HUDEP-2 (cell line): ENCODE data around the gene CNTNAP2.
A peak's percentile ranks its signal among the peaks of the same experiment; 100 is the strongest.

Experiments
- DNase-seq, 76 experiments: peaks; one replicate each; lab custom pipeline; 2025; ENCODE audit not compliant: unreplicated experiment in 76 of 76; lab: John Stamatoyannopoulos, UW

The CNTNAP2 gene

DNA sequence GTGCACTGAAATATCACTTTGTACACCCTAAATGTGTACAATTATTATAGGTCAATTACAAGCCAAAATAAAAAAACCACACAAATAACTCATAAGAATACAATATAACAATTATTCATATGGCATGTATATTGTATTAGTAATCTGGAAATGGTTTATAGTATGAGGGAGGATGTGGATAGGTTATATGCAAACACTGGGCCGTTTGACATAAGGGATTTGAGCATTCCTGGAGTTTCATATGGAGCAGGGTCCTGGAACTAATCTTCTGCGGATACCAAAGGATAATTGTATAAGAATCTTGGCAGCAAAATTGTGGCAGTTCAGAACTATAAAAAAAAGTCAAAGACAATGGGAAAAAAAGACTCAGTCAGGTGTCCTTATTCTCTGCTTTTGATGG is 619.4 kb downstream of the CNTNAP2 start:
- no peak for DNase-seq

DNA sequence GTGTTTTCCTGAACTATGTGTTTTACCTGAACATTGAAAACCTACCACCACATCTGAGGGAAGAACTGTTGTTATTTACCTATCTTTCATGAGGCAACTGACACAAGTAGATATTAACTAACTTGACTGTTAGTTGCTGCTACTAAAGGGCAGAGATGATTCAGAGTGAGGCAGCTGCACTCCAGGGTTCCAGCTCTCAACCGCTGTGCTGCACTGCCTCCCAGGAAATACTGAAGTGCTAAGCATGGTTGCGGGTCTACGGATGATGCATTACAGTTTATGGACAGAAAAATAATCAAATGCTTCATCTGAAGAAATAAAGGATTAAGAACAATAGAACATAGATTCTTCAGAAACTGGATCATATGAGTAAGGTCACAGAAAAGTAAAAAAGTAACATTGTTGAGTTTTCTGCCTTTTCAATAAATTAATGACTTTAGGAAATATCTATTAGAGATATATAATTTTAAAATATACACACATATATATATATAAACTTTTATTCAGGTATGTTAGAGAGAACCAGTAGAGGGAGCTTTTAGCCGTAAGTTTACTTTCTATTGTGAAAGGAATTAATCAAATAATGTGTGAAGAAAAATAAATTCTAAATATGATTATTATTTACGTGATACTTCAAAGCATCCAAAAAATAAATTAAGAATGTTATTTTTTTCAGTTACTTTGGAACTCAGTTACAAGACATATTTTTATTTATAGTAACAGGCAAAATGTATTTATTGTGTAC is 620.0 kb downstream of the CNTNAP2 start:
- no peak for DNase-seq

DNA sequence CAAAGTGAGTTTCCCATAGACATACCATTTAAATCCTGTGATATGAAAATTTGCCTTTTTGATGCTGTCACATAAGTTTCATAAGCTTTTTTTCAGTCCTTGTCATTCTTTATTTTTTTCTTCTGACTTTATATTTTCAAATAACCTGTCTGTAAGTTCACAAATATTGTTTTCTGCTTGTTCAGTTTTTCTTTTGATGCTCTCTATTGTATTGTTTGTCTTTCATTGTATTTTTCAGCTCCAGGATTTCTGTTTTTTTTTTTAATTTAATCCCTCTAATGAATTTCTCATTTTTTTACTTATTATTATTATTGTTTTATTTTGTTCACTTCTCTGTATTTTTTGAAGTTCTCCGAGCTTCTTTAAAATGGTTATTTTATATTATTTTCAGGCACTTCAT is 623.4 kb downstream of the CNTNAP2 start:
- DNase-seq = no peak

DNA sequence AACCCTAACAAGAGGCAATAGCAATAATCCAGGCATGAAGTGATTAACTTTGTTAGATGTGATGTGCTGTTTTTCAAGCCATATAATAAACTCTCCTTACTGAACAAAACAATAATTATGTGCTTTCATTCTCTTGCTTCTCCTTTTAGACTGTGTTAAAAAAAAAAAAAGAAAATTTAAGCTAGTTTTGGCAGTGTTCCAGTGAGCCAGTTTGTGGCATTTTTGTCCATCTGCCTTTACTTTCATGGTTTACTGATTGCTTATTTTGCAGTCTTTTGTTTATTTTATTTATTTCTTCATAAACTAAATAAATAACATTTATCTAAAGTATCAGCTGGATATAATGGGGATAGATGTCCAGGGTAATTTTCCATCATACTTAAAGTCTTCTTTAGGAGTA is 625.3 kb downstream of the CNTNAP2 start:
- no peak for DNase-seq

DNA sequence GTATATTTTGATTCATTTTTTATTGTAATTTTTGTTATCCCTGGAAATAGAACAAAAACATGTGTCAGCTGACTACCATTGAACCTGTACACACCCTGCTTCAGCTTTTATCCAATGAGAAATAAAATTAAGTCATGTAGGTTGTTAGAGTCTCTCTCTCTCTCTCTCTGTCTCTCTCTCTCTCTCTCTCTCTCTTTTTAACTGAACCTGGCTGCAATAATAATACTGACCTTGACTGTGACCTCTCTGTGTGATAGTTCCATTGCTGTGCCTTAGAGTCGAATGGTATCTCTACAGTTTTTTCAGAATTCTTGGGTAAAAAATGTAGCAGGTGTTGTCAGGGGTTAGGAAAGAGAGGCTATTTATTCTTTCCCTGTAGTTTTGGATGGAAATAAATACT is 637.8 kb downstream of the CNTNAP2 start:
- no peak for DNase-seq

DNA sequence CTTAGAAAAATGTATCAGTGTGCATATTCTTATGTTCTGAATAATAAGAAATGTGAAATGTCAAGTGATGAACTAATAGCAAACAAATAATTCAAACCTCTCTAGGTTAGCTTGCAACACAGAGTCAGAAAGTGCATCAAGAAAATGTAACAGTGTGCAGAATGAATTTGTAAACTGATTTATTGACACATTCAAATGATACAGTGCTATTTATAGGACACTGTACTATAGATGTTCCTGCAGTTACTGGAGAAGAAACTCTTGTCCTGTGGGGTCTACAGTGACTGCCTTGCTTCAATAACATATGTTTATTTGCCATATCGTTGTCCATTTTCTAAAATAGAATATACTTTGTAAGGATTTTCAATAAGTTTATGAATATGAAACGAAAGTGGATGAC is 639.0 kb downstream of the CNTNAP2 start:
- DNase-seq = no peak

DNA sequence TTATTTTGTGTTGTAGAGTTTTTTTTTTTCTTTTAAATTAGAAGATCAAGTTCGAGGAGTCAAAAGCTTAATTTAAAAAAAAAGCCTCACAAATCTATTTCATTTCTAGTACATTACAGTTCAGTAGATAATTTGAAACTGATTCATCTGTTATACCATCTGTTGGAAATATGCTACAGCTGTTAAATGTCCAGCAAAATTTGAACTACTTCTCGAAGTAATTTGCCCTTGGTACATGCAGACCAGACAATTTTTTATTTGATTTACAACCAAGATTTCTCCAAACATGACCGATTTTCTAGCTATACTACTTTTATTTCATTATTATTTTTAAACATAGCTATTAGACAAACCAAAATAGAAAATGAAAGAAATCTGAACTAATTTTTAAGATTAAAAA is 647.9 kb downstream of the CNTNAP2 start:
- DNase-seq = no peak

DNA sequence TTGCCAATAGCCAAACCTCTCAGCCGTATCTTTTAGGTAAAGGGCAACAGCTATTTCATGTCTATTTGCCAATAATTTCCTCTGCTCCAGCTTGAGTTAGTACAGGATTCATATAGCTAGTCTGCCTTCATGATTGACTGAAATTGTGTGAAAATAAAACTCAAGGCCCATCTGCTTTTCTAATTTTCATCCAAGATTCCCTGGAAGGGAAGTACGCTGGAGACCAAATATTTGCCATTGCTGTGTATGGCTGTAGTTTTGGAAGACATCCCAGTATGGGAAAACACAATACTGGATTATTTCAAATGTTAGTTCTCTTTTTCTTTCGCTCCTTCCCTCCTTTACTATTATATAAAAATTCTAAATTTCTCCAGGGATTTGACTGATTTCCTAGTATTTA is 652.4 kb downstream of the CNTNAP2 start:
- DNase-seq = no peak

DNA sequence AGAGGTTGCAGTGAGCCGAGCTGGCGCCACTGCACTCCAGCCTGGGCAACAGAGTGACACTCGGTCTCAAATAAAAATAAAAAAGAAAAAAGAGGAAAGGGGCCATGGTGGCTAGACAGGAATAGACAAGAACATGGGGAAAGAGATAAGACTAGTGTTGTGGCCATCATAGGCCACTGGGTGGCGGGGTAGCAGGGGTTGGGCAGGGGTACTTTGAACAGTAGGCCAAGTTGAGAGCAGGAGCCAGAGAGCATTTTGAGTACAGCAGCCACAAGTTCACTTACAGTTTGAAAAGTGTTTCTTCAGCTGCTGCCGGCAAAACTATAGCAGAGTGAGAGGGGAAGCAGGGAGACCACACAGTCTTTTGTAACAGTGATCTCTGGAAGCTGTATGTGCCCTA is 656.0 kb downstream of the CNTNAP2 start:
- peak in 1 of 76 experiments; percentile 2 for DNase-seq

DNA sequence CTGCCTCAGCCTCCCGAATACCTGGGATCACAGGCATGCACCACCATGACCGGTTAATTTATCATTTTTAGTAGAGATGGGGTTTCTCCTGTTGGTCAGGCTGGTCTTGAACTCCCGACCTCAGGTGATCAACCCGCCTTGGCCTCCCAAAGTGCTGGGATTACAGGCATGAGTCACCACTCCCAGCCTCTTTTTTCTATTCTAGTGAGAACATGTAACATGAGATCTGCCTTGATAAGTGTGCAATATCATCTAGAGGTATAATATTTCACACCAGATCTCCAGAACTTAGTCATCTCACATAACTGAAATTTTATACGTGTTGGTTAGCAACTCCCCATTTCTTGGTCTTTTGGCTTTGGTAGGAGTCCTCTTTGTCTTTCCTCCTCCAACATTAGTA is 656.9 kb downstream of the CNTNAP2 start:
- DNase-seq = no peak

DNA sequence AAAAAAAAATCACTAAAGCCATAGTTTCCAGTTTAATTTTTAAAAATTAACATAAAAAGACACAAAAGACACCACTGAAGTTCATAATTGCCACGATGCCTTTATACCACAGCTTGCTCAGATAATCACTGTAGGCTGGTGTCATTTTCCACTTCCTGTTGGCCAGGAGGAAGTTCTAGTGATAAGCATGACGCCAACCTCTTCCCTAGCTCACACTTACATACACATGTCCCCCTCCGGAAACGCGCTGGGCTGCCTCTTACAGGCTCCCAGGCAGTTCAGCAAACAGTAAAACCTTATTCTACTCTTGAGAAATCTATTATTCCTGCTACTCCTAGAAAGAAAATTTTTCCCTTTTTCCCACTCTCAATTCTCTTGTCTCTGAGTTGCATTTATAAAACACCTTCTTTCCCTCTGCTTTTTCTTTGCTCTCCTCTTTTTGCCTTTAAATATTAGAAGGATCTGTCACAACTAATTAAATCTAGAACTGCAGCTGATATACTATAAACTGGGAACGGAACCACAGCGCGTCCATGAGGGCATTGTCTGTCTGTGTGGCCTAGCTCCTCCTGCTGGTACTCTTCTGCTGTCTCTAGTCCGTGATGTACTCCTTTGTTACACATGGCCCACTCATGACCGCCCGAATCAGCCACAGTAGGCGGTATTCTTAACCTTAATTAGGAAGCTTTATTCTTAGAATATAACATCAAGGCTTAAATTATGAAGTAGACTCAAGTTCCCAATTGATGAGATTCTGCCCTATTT is 664.9 kb downstream of the CNTNAP2 start:
- DNase-seq = peak in 1 of 76 experiments; percentile 0

DNA sequence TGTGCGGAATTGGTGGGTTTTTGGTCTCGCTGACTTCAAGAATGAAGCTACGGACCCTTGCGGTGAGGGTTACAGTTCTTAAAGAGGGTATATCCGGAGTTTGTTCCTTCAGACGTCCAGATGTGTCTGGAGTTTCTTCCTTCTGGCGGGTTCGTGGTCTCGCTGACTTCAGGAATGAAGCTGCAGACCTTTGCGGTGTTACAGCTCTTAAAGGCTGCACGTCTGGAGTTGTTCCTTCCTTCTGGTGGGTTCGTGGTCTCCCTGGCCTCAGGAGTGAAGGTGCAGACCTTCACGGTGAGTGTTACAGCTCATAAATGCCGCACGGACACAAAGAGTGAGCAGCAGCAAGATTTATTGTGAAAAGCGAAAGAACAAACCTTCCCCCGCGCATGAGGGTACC is 670.7 kb downstream of the CNTNAP2 start:
- DNase-seq = no peak

DNA sequence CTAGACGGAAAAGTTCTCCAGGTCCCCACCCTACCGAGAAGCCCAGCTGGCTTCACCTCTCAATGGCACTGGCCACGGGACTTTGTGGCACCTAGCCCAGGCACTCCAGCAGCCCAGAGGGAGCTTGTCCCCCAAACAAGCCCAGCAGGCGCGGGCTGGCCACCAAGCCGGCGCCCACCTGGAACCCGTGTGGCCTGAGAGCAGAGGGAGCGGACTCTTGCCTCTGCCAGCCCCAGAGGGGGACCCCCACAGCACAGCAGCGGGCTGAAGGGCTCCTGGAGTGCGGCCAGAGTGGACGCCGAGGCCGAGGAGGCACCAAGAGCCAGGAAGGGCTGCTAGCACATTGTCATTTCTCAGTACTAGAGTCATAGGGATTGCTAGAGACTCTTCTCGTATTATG is 671.4 kb downstream of the CNTNAP2 start:
- no peak for DNase-seq

DNA sequence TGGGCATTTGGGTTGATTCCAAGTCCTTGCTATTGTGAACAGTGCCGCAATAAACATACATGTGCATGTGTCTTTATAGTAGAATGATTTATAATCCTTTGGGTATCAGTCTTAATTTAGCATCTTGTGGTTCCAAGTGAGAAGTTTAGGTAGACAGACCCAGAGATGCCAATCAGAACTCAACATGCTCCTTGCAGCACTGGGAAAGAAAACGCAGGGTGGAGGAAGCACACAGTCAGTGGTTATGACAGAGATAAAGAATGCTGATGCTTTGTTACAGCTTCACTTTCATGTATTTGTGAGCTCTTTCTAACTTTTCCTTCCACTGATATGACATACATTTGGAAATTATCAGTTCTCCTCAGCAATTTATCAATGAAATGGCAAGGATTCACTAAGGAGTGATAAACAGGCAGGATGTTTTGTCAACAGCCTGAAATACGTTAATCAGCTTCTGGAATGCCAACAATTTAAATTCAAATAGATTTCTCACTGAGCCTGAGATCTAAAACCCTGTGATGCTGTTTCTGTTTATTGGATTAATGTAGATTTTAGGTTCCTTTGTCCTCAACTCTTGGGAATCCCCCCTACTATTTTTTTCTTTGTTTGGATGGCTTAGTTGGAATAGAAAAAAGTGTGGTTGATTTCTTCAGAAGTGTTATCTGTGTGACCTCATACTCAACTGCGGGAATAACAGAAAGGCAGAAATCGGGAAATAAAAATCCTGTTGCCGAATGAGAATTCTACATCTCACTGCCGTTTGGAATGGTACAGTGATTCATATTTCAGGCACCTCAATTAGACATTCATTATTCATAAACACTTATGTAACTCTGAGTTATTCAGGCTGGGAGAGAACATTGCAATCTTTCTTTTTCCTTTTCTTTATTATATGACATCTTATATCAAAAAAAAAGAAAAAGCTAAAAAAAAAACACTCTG is 675.0 kb downstream of the CNTNAP2 start:
- DNase-seq = no peak

DNA sequence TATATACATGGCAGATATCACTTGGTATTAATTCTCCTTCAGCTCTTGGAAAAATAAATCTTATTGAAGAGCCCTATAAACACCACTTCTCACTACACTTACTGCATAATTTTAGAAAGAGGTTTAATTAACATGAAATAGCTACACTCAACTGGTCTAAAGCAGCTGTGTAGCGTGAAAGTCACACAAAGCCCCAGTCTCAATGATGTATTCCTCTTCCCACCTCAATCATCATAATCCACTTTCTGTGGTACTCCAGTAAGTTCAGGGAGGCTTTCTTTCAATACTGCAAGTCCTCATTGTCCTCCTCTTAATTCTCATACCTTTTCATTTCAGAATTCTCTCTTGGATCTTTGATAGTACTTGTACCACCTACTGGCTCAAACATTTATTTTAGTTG is 688.0 kb downstream of the CNTNAP2 start:
- DNase-seq = no peak

DNA sequence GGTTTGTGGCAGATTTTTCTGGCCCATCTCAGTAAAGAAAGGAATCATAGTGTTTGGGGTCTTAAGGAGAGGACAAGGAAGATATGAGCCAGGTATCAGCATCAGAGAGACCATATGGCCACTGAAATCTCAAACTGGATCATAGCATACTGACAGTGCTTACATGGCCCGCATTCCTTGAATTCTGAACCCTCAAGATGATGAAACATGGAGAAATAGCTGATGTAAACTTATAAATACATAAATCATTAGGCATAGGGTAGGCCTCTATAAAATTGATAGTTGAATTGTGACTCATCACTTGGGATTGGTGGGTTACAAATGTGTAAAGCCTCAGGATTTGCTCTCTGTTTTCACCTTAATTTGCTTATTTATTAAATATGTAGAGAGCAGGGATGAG is 688.5 kb downstream of the CNTNAP2 start:
- no peak for DNase-seq

DNA sequence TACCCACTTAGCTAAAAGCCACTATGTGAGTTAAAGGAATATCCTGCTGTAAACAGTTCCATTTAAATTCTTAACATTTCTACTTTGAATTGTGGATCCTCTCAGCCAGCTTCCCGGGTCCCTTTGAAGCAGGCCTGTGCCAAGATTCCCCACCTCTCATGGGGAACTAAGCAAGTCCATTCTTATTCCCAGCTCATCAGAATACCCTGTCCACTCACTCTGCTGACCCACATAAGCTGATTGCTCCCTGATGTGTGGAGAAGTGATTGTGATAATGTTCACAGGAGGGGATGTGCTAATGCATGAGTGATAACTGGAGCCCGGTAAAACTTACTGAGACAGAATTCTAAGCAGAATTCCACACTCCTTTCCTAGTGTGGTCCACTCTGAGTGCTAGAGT is 709.7 kb downstream of the CNTNAP2 start:
- DNase-seq = no peak

DNA sequence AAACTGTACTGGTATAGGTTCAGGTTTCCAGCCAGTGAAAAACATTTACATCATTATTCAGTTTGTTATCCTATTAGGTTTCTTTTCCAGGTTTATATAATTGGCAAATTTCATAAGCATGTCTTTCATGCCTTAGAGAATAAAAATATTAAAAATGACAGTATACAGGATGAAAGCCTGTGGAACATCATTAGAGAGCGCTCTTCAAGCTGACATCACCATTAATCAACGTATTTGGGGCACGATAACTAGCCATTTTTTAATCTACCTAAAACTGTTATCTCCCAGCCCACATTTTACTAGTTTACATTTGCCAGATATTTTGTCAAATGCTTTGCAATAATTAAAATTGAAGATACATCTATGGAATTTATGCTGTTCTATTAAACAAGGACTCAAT is 714.1 kb downstream of the CNTNAP2 start:
- DNase-seq = no peak

DNA sequence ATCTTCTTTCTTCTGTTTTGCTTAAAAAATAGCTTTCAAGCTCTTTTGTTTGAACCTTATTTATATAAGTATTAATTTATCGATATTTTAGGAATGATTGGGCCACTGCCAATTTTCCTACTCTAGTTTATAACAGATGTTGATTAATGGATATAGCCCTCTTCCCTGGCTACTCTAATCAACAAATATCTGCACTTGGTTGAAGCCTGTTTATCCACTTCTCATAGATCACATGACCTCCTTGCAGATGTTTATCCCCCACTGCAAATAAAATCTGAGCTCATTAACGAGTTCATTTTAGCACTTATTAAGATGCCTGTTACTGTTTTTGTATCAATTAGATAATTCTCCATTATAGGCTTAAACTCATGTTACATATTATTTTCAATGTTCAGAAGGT is 715.3 kb downstream of the CNTNAP2 start:
- DNase-seq = no peak

DNA sequence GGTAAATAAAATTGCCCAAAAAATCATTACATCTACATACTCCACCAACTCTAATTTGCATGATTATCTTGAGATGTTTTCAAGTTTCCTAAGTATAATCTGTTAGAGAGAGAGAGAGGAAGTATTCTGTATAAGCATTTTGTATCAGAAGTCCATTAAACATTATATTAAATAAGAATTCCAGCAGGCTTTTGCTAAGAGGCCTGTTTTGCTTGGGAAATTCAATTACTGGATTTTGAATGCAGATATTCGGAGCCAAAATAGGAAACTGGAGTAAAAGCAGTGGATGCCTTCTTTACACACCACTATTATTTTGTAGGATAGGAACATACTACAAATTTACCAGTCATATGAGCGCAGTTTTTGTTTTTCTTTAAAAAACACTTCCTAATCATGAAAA is 727.8 kb downstream of the CNTNAP2 start:
- no peak for DNase-seq

DNA sequence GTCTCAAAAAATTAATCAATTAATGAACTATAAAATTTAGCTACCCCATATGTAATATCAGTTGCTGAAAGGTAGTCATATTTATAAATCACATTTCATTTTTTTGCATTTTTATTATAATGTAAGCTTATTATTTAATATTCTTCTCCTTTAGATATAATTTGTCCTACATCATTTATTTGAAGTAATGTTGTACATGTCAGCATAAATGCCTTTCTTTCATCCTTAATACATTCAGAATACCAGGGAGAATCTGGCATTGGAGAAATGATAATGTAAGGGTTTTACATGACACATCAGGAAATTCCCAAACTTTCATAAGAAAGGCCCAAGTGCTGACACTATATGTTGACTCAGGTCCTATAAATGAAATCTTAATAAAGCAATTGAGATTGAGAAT is 742.1 kb downstream of the CNTNAP2 start:
- DNase-seq = no peak
